Right lobe of liver (tissue), 6 donors: ENCODE measurements around the gene PVR. TPM values are rescaled to one million over a fixed set of nuclear protein-coding genes. Genes with fewer than 3 reads are reported as not detected.
A peak's percentile ranks its signal among the peaks of the same experiment; 100 is the strongest.

ENCODE experiments used
- ATAC-seq, 4 donors: fragments of 200-7000 bp; cut with Tn5 transposase; one replicate each; pipeline ENCODE4 v1.9.1; 2020; ENCODE audit warnings: mild to moderate bottlenecking in 4 of 4, moderate library complexity in 4 of 4
- DNase-seq, 3 donors: peaks; one replicate each; pipeline ENCODE4 v3.0.0-alpha.2; 2020
- H3K27ac ChIP-seq, 3 donors: fragments of 200-600 bp; one replicate each; pipeline ENCODE4 v1.8.0; 2022
- H3K27me3 ChIP-seq, 2 donors: fragments of 200-600 bp; one replicate each; pipeline ENCODE4 v1.8.0; 2022
- H3K36me3 ChIP-seq, 4 donors: fragments of 200-600 bp; sonication (generic) in 1 of 4; one replicate each; pipeline versions ENCODE4 v1.5.1 to v1.8.0; 2017 to 2022; ENCODE audit warnings: control low read depth in 1 of 4
- H3K4me1 ChIP-seq, 4 donors: fragments of 200-600 bp; sonication (generic) in 1 of 4; one replicate each; pipeline versions ENCODE4 v1.5.1 to v1.8.0; 2017 to 2022; ENCODE audit warnings: control low read depth in 1 of 4
- H3K4me3 ChIP-seq, 3 donors: fragments of 200-600 bp; one replicate each; pipeline ENCODE4 v1.8.0; 2022
- H3K9me3 ChIP-seq, 4 donors: fragments of 200-600 bp; sonication (generic) in 1 of 4; one replicate each; pipeline versions ENCODE4 v1.5.1 to v1.8.0; 2017 to 2022; ENCODE audit warnings: control low read depth in 1 of 4
- POLR2A ChIP-seq: fragments of 450-650 bp; IDR thresholded peaks from one replicate; pipeline ENCODE4 v1.6.1; 2017; ENCODE audit warnings: antibody characterized with exemption, mild to moderate bottlenecking
- WGBS: methylation state at CpG from one replicate; pipeline ENCODE4 v1.1.6; 2018; ENCODE audit warnings: low coverage, low lambda C conversion rate; ENCODE audit not compliant: insufficient coverage; ENCODE audit errors: missing lambda C conversion rate; 5-methylcytosine and 5-hydroxymethylcytosine counted together
- intact Hi-C, 2 donors: fragments of 100-400 bp; cut with DNase I; formaldehyde crosslinking; loops; one replicate each; pipeline versions ENCODE4 v1.11.2 to v1.14.1; 2022
- total RNA-seq, 6 experiments: library from RNA; depleted of rRNA in 2 of 6; stranded (reverse); fragments of >200 nt in 2 of 6; fragmentation: NEBNext Ultra II Directional in 3 of 6; extraction: Animal tissue kit (Norgen Biotek cat#: 25700) in 3 of 6; gene quantifications; one replicate each; pipeline versions ENCODE4 v1.1.0 to v1.2.4, GENCODE V29; 2016 to 2023
- TF ChIP-seq, protein P1 (sequence below), 4 donors: fragments of 200-600 bp in 3 of 4; fragments of 450-650 bp in 1 of 4; IDR thresholded peaks; one replicate each; pipeline versions ENCODE4 v1.5.1 to v1.8.0; 2016 to 2022; ENCODE audit warnings: antibody characterized with exemption in 4 of 4, mild to moderate bottlenecking in 2 of 4
- donor health status: DM: no; HTN: yes; CAD: no.
- donor health status: DM: no; HTN: no; CAD: no.
- donor health status: DM: no; HTN: no; CAD: no.
- donor health status: DM: no; HTN: yes; CAD: no.
- donor health status: DM: no; HTN: yes; CAD: no.

PVR gene
- total RNA-seq, 6 experiments from 2014 or later: 26.6 to 66.6 (median 55.5) TPM

DNA sequence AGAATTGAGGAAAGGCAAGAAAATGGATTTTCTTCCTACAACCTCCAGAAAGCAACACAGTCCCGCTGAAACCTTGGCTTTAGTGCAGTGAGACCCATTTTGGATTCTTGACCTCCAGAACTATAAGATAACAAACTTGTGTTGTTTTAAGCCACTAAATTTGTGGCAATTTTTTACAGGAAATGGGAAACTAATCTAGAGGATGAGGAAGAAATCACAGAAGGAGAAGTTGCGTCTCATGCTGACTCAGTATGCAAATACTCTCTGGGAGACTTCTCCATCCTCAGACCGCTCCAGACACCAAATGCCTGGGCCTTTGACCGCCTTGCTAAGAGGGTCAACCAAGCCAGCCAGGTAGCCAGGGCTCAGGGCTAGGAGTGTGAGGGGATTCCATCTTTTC, 42.2 kb downstream of the PVR start:
- DNase-seq: peak in 1 of 3 donors; percentile 51
- H3K27ac ChIP-seq: peak overlapping the region in 1 of 3 donors; percentile 13
- intact Hi-C loops: loop anchor here in 1 of 2 donors (10.0 kb wide), 1 partner anchor 69 kb away; no protein-coding TSS in a partner anchor
- H3K4me1 ChIP-seq: peaks cover 0 to 22% (median 2%) of the 10 kb centered on the region in 4 donors
- no peak overlapping the region for H3K4me3 ChIP-seq
- TF ChIP-seq POLR2A: no peak
- TF ChIP-seq, protein P1, sequence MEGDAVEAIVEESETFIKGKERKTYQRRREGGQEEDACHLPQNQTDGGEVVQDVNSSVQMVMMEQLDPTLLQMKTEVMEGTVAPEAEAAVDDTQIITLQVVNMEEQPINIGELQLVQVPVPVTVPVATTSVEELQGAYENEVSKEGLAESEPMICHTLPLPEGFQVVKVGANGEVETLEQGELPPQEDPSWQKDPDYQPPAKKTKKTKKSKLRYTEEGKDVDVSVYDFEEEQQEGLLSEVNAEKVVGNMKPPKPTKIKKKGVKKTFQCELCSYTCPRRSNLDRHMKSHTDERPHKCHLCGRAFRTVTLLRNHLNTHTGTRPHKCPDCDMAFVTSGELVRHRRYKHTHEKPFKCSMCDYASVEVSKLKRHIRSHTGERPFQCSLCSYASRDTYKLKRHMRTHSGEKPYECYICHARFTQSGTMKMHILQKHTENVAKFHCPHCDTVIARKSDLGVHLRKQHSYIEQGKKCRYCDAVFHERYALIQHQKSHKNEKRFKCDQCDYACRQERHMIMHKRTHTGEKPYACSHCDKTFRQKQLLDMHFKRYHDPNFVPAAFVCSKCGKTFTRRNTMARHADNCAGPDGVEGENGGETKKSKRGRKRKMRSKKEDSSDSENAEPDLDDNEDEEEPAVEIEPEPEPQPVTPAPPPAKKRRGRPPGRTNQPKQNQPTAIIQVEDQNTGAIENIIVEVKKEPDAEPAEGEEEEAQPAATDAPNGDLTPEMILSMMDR (IDR thresholded peaks at IDR 0.05): no peak
- no peaks in the 10 kb centered on the region for H3K27me3 ChIP-seq
- peak in 3 of 4 donors; percentile 20 to 41 (median 37) for ATAC-seq
- H3K36me3 ChIP-seq: no peaks in the 10 kb centered on the region
- WGBS: 45% methylated on average over 4 of the region's 4 CpGs
- no peaks in the 10 kb centered on the region for H3K9me3 ChIP-seq

DNA sequence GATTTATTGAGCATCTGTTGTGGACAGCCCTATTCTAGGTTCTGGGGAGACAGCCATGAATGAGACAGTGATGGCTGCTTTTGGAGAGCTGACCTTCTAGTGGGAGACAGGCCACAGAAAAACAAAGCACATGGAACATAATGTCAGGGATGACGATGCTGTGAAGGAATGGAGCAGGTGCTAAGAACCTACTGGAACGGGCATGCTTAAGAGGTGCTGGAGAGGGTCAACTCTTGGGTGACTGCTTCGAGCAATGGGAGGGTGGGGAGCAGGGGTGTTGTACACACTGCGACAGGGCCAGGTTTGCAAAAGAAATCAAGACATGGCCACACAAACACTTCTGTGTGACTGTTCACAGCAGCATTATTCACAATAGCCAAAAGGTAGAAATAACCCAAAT, 43.2 kb downstream of the PVR start:
- H3K4me1 ChIP-seq: peaks cover 1 to 31% (median 7%) of the 10 kb centered on the region in 4 donors
- DNase-seq (peak in 1 of 3 donors; percentile 3), ATAC-seq (no peak)
- WGBS: 79% methylated on average over 4 of the region's 4 CpGs
- no peaks in the 10 kb centered on the region for H3K36me3 ChIP-seq
- no peak for TF ChIP-seq POLR2A
- TF ChIP-seq, protein P1 (IDR thresholded peaks at IDR 0.05): no peak
- H3K27ac ChIP-seq: no peak overlapping the region
- H3K9me3 ChIP-seq: no peaks in the 10 kb centered on the region
- H3K4me3 ChIP-seq: no peak overlapping the region
- no peaks in the 10 kb centered on the region for H3K27me3 ChIP-seq
- intact Hi-C loops: loop anchor here in 1 of 2 donors (10.0 kb wide), 1 partner anchor 68 kb away; no protein-coding TSS in a partner anchor

DNA sequence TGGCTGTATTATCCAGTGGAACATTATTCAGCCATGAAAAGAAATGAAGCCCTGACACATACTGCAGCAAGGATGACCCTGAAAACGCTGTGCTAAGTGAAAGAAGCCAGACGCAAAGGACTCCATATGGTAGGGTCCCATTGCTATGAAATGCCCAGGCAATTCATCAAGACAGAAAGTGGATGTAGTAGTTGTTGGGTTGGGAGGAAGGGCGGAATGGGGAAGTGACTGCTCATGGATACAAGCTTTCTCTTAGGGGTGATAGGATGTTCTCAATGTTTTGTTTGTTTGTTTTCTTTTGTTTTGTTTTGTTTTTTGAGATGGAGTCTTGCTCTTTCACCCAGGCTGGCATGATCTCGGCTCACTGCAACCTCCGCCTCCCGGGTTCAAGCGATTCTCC, 44.2 kb downstream of the PVR start:
- 87% methylated on average over 7 of the region's 7 CpGs for whole genome bisulfite sequencing
- H3K9me3 ChIP-seq: no peaks in the 10 kb centered on the region
- DNase-seq (peak in 1 of 3 donors; percentile 15), ATAC-seq (no peak)
- no peaks in the 10 kb centered on the region for H3K27me3 ChIP-seq
- intact Hi-C loops: loop anchor here in 1 of 2 donors (10.0 kb wide), 1 partner anchor 67 kb away; no protein-coding TSS in a partner anchor
- H3K36me3 ChIP-seq: no peaks in the 10 kb centered on the region
- peaks cover 3 to 41% (median 13%) of the 10 kb centered on the region in 4 donors for H3K4me1 ChIP-seq
- TF ChIP-seq, protein P1 (IDR thresholded peaks at IDR 0.05): no peak
- TF ChIP-seq POLR2A: no peak
- no peak overlapping the region for H3K27ac ChIP-seq
- no peak overlapping the region for H3K4me3 ChIP-seq

DNA sequence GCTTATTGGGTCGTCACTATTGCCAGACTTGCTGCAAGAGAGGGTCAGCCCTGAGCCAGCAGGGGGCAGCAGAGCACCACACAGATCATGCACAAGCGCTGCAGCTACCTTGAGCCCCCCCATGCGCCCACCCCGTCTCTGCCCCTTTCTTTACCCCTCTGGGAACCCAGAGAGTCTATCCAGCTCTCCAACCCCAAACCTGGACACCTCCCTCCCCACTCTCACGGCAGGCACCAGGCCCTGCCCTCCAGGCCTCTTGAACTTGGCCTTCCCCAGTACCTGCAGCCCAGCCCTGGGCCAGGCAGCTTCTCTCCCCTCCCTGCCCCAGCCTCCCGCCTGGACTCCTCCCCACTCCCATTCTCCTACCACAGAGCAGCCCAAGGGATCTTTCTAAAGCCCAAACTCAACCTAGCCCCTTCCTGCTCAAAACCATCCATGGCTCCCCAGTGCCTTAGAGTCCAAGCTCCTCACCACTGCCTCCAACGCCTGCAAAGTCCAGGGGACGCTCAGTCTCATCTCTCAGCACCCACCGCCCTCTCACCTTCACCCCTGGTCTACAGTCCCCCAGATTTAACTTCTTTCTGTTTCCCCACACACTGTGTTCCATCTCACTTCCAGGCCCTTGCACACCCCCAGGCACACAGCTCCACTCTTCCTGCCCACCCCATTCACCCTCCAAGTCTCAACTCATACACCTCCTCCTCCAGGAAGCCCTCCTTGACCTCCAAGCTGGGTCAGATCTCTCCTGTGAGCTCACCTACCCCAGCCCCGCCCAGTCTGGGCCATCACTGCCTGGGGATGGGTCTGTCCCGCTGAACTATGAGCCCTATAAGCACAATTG, 45.8 kb downstream of the PVR start:
- DNase-seq (peak; percentile 78 to 82 (median 78)), ATAC-seq (peak; percentile 39 to 65 (median 58))
- Histone ChIP-seq H3K36me3 (no peaks in the 10 kb centered on the region), H3K9me3 (no peaks in the 10 kb centered on the region), H3K4me3 (no peak overlapping the region), H3K27ac (peak overlapping the region in 1 of 3 donors; percentile 30), H3K27me3 (no peaks in the 10 kb centered on the region), H3K4me1 (peaks cover 3 to 55% (median 21%) of the 10 kb centered on the region in 4 donors)
- intact Hi-C loops: loop anchor here in 1 of 2 donors (10.0 kb wide), 1 partner anchor 65 kb away; no protein-coding TSS in a partner anchor
- WGBS: 58% methylated on average over 7 of the region's 11 CpGs
- TF ChIP-seq, protein P1 (IDR thresholded peaks at IDR 0.05): peak; percentile 91 to 93 (median 92)
- no peak for TF ChIP-seq POLR2A
